ENCODE data around the gene HEATR3.

HEATR3 gene

GRCh38 chr16:50072730-50073129, 7.0 kb downstream of the HEATR3 start:
- Mint-ChIP-seq H3K9me3 (no peaks in the 10 kb centered on the region), H3K4me3 (no peak overlapping the region), H3K27me3 (no peaks in the 10 kb centered on the region), H3K27ac (no peak overlapping the region), H3K4me1 (peaks cover 40% of the 10 kb centered on the region)
- ATAC-seq (no peak), DNase-seq (no peak)

- ATAC-seq (no peak), DNase-seq (no peak)
- no peaks in the 10 kb centered on the region for H3K27me3 Mint-ChIP-seq
- H3K27ac Mint-ChIP-seq, result no peak overlapping the region
- H3K4me1 Mint-ChIP-seq, result peaks cover 27% of the 10 kb centered on the region
- H3K9me3 Mint-ChIP-seq, result no peaks in the 10 kb centered on the region
- H3K4me3 Mint-ChIP-seq, result no peak overlapping the region
Observed at GRCh38 chr16:50079397-50080140, 13.8 kb downstream of the HEATR3 start.

DNA sequence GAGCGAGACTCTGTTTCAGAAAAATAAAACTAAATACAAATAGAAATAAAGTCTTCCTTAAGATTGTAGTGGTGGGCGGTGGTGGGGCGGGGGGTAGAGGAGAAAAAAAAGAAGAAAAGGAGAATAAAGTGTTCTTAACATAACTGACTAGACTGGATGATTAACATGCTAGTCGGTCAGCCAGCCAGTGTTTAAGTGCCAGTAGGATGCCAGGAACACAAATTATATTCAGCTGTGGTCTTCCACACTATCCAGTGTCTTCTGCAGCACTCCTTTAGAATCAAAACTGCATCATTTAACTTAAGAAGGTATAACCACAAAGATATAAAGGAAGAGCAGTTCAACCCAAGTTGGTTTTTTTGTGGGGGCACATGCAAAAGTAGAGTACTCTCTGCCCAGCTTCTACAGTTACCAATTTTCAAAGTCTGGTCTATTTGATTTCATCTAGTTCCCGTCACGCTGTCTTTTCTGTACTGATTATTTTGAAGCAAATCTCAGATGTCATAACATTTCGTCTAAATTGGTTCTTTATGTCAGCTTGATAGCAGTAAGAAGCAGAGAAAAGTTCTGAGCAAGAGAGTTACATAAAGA, 15.8 kb downstream of the HEATR3 start:
- H3K9me3 Mint-ChIP-seq, result no peaks in the 10 kb centered on the region
- DNase-seq (no peak), ATAC-seq (no peak)
- no peaks in the 10 kb centered on the region for H3K27me3 Mint-ChIP-seq
- no peak overlapping the region for H3K4me3 Mint-ChIP-seq
- H3K27ac Mint-ChIP-seq, result peak overlapping the region; percentile 42 to 72
- H3K4me1 Mint-ChIP-seq, result peaks cover 27% of the 10 kb centered on the region

DNA sequence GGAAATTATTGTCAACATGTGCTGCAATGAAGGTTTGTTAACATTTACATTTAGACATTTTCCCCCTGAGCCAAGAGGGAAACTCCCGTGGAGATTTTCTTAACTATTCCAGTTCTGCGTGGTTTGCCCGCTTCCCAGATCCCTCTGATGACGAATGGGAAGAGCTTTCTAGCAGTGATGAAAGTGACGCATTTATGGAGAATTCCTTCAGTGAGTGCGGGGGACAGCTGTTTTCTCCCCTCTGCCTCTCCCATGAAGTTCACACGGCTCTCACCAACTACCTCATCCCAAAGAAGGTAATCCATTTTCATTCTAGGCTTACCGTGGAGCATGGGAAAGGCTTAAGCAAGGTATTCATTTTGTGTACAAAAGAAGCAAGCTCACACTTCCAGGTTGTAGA, 18.2 kb downstream of the HEATR3 start:
- Mint-ChIP-seq H3K27me3 (no peaks in the 10 kb centered on the region), H3K27ac (no peak overlapping the region), H3K4me3 (no peak overlapping the region), H3K4me1 (peaks cover 21% of the 10 kb centered on the region), H3K9me3 (no peaks in the 10 kb centered on the region)
- ATAC-seq (no peak), DNase-seq (no peak)

DNA sequence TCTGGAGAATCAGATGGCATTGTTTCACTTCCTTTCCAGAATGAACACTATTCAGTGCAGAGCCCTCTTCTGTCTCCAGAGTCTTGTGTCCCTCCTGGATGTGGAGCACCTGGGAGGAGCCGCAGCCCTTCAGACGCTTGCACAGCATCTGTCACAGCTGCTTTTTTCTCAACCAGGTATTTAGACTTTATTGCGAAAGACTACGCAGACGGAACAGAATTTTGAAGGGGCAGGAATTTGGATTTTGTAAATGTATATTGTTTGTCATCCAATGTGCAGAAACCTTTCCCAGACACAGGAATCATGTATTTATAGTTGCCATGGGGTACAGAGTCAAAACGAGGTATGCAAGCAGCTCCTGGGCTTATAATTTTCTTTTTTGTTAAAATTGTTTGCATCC, 20.4 kb downstream of the HEATR3 start:
- Mint-ChIP-seq H3K4me1 (peaks cover 9% of the 10 kb centered on the region), H3K4me3 (no peak overlapping the region), H3K27ac (no peak overlapping the region), H3K27me3 (no peaks in the 10 kb centered on the region), H3K9me3 (no peaks in the 10 kb centered on the region)
- no peak for ATAC-seq
- no peak for DNase-seq

DNA sequence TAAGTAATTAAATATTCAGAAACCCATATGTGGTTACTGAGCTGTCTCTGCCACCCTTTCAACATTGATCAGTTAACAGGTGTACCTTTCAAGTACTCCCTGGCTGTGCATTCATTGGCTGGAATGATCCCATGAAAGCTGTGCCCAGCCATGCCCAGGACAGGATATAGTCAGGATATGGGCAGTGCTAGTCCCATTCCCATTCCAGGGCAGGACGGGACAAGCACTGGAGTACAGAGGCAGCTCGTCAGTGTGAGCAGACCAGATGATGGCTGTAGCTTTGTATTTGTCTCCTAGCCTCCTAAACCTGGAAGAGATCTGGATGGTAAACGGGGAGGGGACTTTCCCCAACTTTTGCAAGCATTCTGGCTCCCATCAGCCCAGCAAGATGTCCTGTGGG, 22.5 kb downstream of the HEATR3 start:
- H3K27me3 Mint-ChIP-seq, result no peaks in the 10 kb centered on the region
- no peaks in the 10 kb centered on the region for H3K4me1 Mint-ChIP-seq
- no peak overlapping the region for H3K27ac Mint-ChIP-seq
- DNase-seq (no peak), ATAC-seq (no peak)
- H3K4me3 Mint-ChIP-seq, result no peak overlapping the region
- H3K9me3 Mint-ChIP-seq, result no peaks in the 10 kb centered on the region

DNA sequence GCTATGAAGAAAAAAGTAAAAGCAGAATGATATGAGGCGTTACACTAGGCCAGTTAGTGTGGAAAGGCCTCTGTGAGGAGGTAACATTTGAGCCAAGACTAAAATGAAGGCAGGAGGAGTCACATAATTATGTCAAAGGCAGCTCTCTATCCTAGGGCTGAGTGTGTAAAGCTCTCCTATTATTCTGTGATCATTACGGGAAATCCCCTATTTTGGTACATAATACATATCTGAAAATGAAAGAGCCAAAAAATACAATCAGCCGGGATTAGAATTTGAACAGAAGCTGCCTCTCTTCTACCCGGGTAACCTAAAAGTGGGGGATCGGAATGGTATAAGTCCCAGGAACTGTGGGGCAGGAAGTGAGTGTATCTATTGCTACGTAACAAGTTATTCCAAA, 27.1 kb downstream of the HEATR3 start:
- no peak for DNase-seq
- Mint-ChIP-seq H3K4me3 (no peak overlapping the region), H3K27me3 (no peaks in the 10 kb centered on the region), H3K9me3 (no peaks in the 10 kb centered on the region), H3K4me1 (no peaks in the 10 kb centered on the region), H3K27ac (peak overlapping the region in 1 of 2 donors; percentile 23)
- no peak for ATAC-seq

DNA sequence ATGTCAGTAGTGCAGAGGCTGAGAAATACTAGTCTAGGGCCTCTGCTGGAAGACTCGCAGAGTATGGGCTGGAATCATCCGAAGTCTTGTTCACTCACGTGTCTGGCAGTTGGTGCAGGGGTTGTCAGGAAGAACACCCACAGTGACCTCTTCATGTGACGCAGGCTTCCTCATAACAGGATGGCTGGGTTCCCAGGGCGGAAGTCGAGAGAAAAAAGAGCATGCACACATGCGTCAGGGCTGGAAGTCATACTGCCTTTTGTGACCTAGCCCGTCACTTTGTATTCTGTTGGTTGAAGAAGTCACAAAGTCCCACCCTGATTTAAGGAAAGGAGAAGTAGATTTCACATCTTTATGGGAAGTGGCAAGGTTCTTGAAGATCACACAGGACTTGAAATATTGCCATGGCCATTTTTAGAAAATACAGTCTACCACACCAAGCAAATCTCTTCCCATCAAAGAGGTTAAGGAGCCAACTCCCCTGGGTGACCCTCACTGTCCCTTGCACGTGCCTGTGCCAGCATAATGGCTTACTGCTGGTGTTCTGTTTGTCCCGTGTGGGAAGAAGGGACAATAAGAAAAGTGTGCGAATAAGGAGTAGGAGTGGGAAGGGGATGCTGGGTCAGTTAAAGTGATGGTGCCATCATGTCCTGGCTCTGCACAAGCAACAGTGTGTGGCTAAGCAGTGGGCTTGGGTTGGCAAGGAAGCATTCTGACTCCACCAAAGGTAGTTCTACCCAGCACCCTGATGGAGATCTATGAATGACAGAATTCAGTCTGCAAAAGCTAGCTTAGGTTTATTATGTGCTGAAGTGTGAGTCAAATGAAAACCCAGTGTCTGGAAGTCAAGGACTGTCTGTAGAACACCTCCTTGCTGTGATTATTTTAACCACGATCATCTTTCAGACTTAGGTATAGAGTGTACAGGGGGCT, 28.1 kb downstream of the HEATR3 start:
- ATAC-seq (peak; percentile 46), DNase-seq (no peak)
- no peaks in the 10 kb centered on the region for H3K27me3 Mint-ChIP-seq
- no peak overlapping the region for H3K27ac Mint-ChIP-seq
- H3K4me3 Mint-ChIP-seq, result no peak overlapping the region
- no peaks in the 10 kb centered on the region for H3K9me3 Mint-ChIP-seq
- H3K4me1 Mint-ChIP-seq, result no peaks in the 10 kb centered on the region

DNA sequence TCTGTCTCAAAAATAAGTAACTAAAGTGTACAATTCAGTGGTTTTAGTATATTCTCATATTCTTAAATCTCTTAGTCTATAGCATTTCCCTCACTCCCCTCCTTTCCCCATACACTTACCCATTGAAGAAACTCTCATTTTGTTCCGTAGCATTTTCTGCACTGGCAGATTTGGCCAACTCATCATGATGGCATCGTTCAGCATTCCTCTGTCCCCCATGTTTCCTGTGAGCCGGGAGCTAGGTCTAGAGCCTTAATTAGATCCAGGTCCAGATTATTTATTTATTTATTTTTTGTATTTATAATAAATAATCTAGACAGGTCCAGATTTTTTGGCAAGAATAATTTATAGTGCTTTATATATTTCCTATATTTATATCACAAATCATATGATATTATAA, 31.0 kb downstream of the HEATR3 start:
- no peak for DNase-seq
- no peak for ATAC-seq
- Mint-ChIP-seq H3K27ac (no peak overlapping the region), H3K4me1 (no peaks in the 10 kb centered on the region), H3K4me3 (no peak overlapping the region), H3K27me3 (no peaks in the 10 kb centered on the region), H3K9me3 (no peaks in the 10 kb centered on the region)

GRCh38 chr16:50099957-50100648, 34.3 kb downstream of the HEATR3 start:
- Mint-ChIP-seq H3K9me3 (no peaks in the 10 kb centered on the region), H3K27me3 (no peaks in the 10 kb centered on the region), H3K4me1 (no peaks in the 10 kb centered on the region), H3K4me3 (no peak overlapping the region), H3K27ac (peak overlapping the region in 1 of 2 donors; percentile 19)
- ATAC-seq (no peak), DNase-seq (no peak)

DNA sequence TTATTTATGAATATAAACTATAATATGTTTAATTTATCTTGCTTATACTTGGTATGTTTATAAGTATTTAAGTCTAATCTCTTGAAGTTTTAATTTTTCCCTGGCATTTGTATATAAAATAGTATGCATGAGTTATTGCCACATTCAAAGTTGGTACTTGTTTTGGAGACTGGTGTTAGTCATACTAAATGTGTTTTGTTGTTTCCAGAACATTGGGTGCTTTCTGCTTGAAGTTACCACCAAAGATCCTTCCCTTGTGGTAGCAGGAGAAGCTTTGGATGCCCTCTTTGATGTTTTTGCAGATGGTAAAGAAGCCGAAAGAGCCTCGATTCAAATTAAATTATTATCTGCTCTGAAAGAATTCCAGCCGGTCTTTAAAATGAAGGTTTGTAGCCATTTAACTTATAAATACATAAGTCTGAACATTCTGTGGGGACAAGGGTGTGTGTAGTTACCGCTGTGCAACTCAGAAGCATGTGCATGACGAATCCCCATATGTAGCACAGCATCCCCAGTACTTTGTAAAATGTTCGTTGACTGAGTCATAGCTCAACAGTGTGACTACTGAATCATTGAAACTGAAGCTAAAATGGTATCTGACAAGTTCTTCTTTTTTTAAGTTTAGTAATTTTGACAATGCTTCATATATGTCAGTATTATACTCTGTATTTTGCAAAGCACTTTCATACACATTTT, 36.4 kb downstream of the HEATR3 start:
- H3K4me3 Mint-ChIP-seq, result no peak overlapping the region
- H3K27ac Mint-ChIP-seq, result no peak overlapping the region
- no peak for DNase-seq
- peak; percentile 67 for ATAC-seq
- H3K27me3 Mint-ChIP-seq, result no peaks in the 10 kb centered on the region
- H3K9me3 Mint-ChIP-seq, result no peaks in the 10 kb centered on the region
- no peaks in the 10 kb centered on the region for H3K4me1 Mint-ChIP-seq

- Mint-ChIP-seq H3K27ac (no peak overlapping the region), H3K27me3 (no peaks in the 10 kb centered on the region), H3K4me3 (no peak overlapping the region), H3K9me3 (no peaks in the 10 kb centered on the region), H3K4me1 (no peaks in the 10 kb centered on the region)
- DNase-seq, result no peak
- no peak for ATAC-seq
Observed at GRCh38 chr16:50103764-50104163, 38.0 kb downstream of the HEATR3 start.

DNA sequence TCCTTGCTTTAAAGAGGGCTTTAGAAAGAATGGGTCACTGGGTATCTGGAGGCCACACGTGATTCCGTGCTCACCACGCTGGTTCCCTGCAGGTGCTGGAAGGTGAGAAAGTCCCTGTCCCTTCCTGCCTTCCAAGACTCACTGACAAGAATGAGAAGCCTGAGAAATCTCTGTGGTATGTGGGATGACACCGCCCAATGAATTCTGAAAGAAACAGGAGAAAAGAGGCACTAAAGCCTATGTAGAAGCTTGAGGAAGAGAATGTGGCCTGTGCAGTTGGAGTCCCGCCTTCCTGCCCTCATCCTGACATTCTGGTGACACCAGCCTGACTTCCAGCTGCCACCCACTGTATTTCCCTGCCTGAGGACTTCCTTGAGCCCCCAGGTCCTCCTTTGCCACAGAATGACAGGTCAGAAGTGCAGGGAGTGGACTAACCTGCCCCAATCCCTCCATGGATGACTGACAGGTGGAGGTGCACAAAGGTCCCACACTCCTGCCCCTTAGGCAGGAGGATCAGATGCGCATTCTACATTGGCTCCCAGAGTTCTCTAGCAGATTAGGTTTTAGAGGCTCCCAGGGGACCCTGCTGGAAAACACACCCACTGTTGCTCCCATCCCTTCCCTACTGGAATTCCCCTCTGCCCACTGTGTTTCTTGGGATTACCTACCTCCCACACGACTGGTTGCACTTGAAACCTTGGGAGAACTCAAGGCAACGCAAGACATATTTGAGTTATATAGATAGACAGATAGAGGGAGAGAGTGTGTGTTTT, 48.8 kb downstream of the HEATR3 start:
- DNase-seq, result no peak

DNA sequence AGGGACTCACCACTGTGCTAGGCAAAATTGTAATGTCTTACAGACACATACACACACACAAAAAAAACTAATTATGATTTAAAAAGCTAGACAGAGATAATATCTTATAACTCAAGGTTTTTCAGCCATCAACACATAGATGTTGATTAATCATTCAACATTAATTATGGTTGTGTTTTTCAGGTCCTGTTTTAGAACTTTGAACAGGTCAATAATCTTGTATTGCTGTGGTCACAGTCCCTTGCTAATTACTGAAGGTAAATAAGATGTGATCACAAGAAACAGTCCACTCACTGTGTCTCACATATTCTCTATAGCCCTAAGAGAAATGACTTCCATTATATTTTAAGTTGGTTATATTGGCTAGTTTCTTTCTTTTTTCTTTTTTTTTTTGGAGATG, 54.9 kb downstream of the HEATR3 start:
- no peak overlapping the region for H3K27ac Mint-ChIP-seq
- ATAC-seq (no peak), DNase-seq (no peak)
- peaks cover 24% of the 10 kb centered on the region for H3K4me1 Mint-ChIP-seq
- no peak overlapping the region for H3K4me3 Mint-ChIP-seq
- H3K27me3 Mint-ChIP-seq, result no peaks in the 10 kb centered on the region
- no peaks in the 10 kb centered on the region for H3K9me3 Mint-ChIP-seq

More for the DNA sequence above, 48.8 kb downstream of the HEATR3 start:
- Mint-ChIP-seq H3K4me3 (no peak overlapping the region), H3K27ac (no peak overlapping the region), H3K4me1 (no peaks in the 10 kb centered on the region), H3K9me3 (no peaks in the 10 kb centered on the region), H3K27me3 (no peaks in the 10 kb centered on the region)
- ATAC-seq, result no peak
